HG03108 (cell line): Measurements from ENCODE around the gene TNFSF12.

ENCODE experiments used
- ATAC-seq: cut with Tn5 transposase; IDR thresholded peaks from one replicate; pipeline ENCODE4 v1.9.1; 2021; ENCODE audit warnings: moderate library complexity; ENCODE audit not compliant: unreplicated experiment

The TNFSF12 gene

GRCh38 chr17:7541074-7541621, 7.7 kb upstream of the TNFSF12 start:
- no peak for ATAC-seq

- ATAC-seq = no peak
These were observed 3.9 kb upstream of the TNFSF12 start for GRCh38 chr17:7544911-7545310.

- no peak for ATAC-seq
These were observed 670 bp downstream of the TNFSF12 start for GRCh38 chr17:7549401-7550055.

GRCh38 chr17:7550344-7550743, 1.5 kb downstream of the TNFSF12 start:
- no peak for ATAC-seq

- ATAC-seq = no peak
These were observed 2.5 kb downstream of the TNFSF12 start for GRCh38 chr17:7551396-7551795.

GRCh38 chr17:7552621-7553051, 3.8 kb downstream of the TNFSF12 start:
- ATAC-seq = peak; percentile 78

- no peak for ATAC-seq
These were observed 4.5 kb downstream of the TNFSF12 start for GRCh38 chr17:7553356-7553755.

GRCh38 chr17:7555320-7555948, 6.6 kb downstream of the TNFSF12 start:
- ATAC-seq = no peak

- ATAC-seq = no peak
These were observed 7.8 kb downstream of the TNFSF12 start for GRCh38 chr17:7556627-7557026.

GRCh38 chr17:7557147-7557764, 8.4 kb downstream of the TNFSF12 start:
- no peak for ATAC-seq

- ATAC-seq = peak; percentile 41
These were observed 9.1 kb downstream of the TNFSF12 start for GRCh38 chr17:7557775-7558543.

- no peak for ATAC-seq
These were observed 9.9 kb downstream of the TNFSF12 start, which contains the start of gene TNFSF13 for GRCh38 chr17:7558544-7559319. Gene TNFSF13 (plus strand): TSS chr17:7558750. CDS start chr17:7559040, 290 bp downstream.

- no peak for ATAC-seq
These were observed 10.7 kb downstream of the TNFSF12 start for GRCh38 chr17:7559320-7560171.

GRCh38 chr17:7560172-7561027, 11.5 kb downstream of the TNFSF12 start:
- ATAC-seq = no peak

- ATAC-seq = peak; percentile 48
These were observed 12.2 kb downstream of the TNFSF12 start for GRCh38 chr17:7561028-7561575.

GRCh38 chr17:7561589-7562207, 12.8 kb downstream of the TNFSF12 start, which contains the start of gene SENP3:
Gene SENP3 (plus strand): TSS chr17:7561919. CDS start chr17:7563077, 1,158 bp downstream.
- ATAC-seq = peak; percentile 39

- no peak for ATAC-seq
These were observed 13.3 kb downstream of the TNFSF12 start for GRCh38 chr17:7562208-7562605.
